ENCODE measurements around the gene MYO1B. TPM values are rescaled to one million over a fixed set of nuclear protein-coding genes. Genes with fewer than 3 reads are reported as not detected.
A peak's percentile ranks its signal among the peaks of the same experiment; 100 is the strongest.
"Not testable (repeated sequence)": the region's sequence is repeated elsewhere in the genome, so short reads cannot be mapped to it uniquely, and the experiment has no call there.

Gene MYO1B
- total RNA-seq, 1 donor from 2014 or later, result 85.2 TPM

GRCh38 chr2:191432121-191432520, 186.9 kb downstream of the MYO1B start:
- DNase-seq (ENCODE audit: low spot score in 2 of 2), result no peak
- no peak for FAIRE-seq

GRCh38 chr2:191434072-191434471, 188.9 kb downstream of the MYO1B start:
- FAIRE-seq, result no peak
- no peak for DNase-seq (ENCODE audit: low spot score in 2 of 2)

GRCh38 chr2:191435141-191435540, 189.9 kb downstream of the MYO1B start:
- no peak for FAIRE-seq

GRCh38 chr2:191436368-191437055, 191.3 kb downstream of the MYO1B start:
- DNase-seq (ENCODE audit: low spot score in 2 of 2), result no peak
- no peak for FAIRE-seq

More at GRCh38 chr2:191435141-191435540, 189.9 kb downstream of the MYO1B start:
- DNase-seq (ENCODE audit: low spot score in 2 of 2), result no peak

GRCh38 chr2:191439481-191439880, 194.3 kb downstream of the MYO1B start:
- FAIRE-seq (no peak), DNase-seq (ENCODE audit: low spot score in 2 of 2) (no peak)

GRCh38 chr2:191441496-191442214, 196.5 kb downstream of the MYO1B start:
- FAIRE-seq, result no peak
- DNase-seq (ENCODE audit: low spot score in 2 of 2), result peak in 1 of 2 donors; percentile 11

- FAIRE-seq (no peak), DNase-seq (ENCODE audit: low spot score in 2 of 2) (no peak)
Measured at GRCh38 chr2:191443446-191443845, 198.2 kb downstream of the MYO1B start.

GRCh38 chr2:191446910-191447309, 201.7 kb downstream of the MYO1B start:
- no peak for DNase-seq (ENCODE audit: low spot score in 2 of 2)
- FAIRE-seq, result no peak

- FAIRE-seq (no peak), DNase-seq (ENCODE audit: low spot score in 2 of 2) (no peak)
Measured at GRCh38 chr2:191451116-191451515, 205.9 kb downstream of the MYO1B start.

GRCh38 chr2:191452065-191452464, 206.9 kb downstream of the MYO1B start:
- DNase-seq (ENCODE audit: low spot score in 2 of 2), result no peak
- no peak for FAIRE-seq

- FAIRE-seq (no peak), DNase-seq (ENCODE audit: low spot score in 2 of 2) (no peak)
Measured at GRCh38 chr2:191453761-191454160, 208.6 kb downstream of the MYO1B start.

GRCh38 chr2:191456506-191456905, 211.3 kb downstream of the MYO1B start:
- not testable (repeated sequence) for DNase-seq (ENCODE audit: low spot score in 2 of 2); FAIRE-seq

GRCh38 chr2:191459158-191459557, 214.0 kb downstream of the MYO1B start:
- DNase-seq (ENCODE audit: low spot score in 2 of 2), result no peak
- FAIRE-seq, result peak; percentile 58

GRCh38 chr2:191462370-191462769, 217.2 kb downstream of the MYO1B start:
- no peak for FAIRE-seq
- no peak for DNase-seq (ENCODE audit: low spot score in 2 of 2)

- FAIRE-seq (no peak), DNase-seq (ENCODE audit: low spot score in 2 of 2) (no peak)
Measured at GRCh38 chr2:191463790-191464189, 218.6 kb downstream of the MYO1B start.

- DNase-seq (ENCODE audit: low spot score in 2 of 2) (no peak), FAIRE-seq (no peak)
Measured at GRCh38 chr2:191465766-191466420, 220.7 kb downstream of the MYO1B start.

- DNase-seq (ENCODE audit: low spot score in 2 of 2) (no peak), FAIRE-seq (no peak)
Measured at GRCh38 chr2:191467113-191467512, 221.9 kb downstream of the MYO1B start.

GRCh38 chr2:191470306-191470705, 225.1 kb downstream of the MYO1B start:
- no peak for DNase-seq (ENCODE audit: low spot score in 2 of 2)
- no peak for FAIRE-seq

GRCh38 chr2:191474464-191474863, 229.3 kb downstream of the MYO1B start:
- FAIRE-seq, result no peak
- DNase-seq (ENCODE audit: low spot score in 2 of 2), result no peak
